SK-N-SH (cell line): Measurements from ENCODE around the gene DMBT1. TPM values are rescaled to one million over a fixed set of nuclear protein-coding genes. Genes with fewer than 3 reads are reported as not detected.

ENCODE experiments used
- CTCF ChIA-PET: fragments of 300-600, 350-600 bp; formaldehyde crosslinking; extraction: SDS; loops from one replicate; lab custom pipeline; 2021; lab: Yijun Ruan, JAX
- POLR2A ChIA-PET: fragments of 350-600 bp; sonication (Branson Sonifier 250); formaldehyde crosslinking; extraction: SDS; loops from one replicate; lab custom pipeline; 2020; ENCODE audit warnings: antibody characterized with exemption, inconsistent platforms; lab: Yijun Ruan, JAX
- DNase-seq: peaks from one replicate; pipeline ENCODE4 v3.0.0; 2012
- H2AFZ ChIP-seq: fragments of 200-600 bp; sonication (generic); 2 replicates; pipeline ENCODE4 v1.8.1; 2016; ENCODE audit warnings: antibody characterized with exemption, mild to moderate bottlenecking, low read depth
- H3F3A ChIP-seq: fragments of 200-600 bp; sonication (generic); replicated peaks from 2 replicates; pipeline ENCODE3; 2016; ENCODE audit warnings: antibody characterized with exemption, mild to moderate bottlenecking; ENCODE audit not compliant: insufficient read depth
- H3K27ac ChIP-seq, 2 experiments: fragments of 200-500 bp in 1 of 2; fragments of 200-600 bp in 1 of 2; sonication (Bioruptor generic) in 1 of 2; sonication (generic), shearing (Covaris generic) in 1 of 2; 2 replicates each; pipeline versions ENCODE4 v1.5.1 to v1.6.1; 2014 to 2016; ENCODE audit warnings: low read depth in 2 of 2, inconsistent platforms in 1 of 2, low read length in 1 of 2, mild to moderate bottlenecking in 1 of 2, mixed read lengths in 1 of 2
- H3K27me3 ChIP-seq: fragments of 200-600 bp; sonication (generic), shearing (Covaris generic); 2 replicates; pipeline ENCODE4 v1.6.1; 2016; ENCODE audit warnings: mixed run types; ENCODE audit not compliant: insufficient read depth
- H3K36me3 ChIP-seq, 2 experiments: fragments of 200-500 bp in 1 of 2; fragments of 200-600 bp in 1 of 2; sonication (Bioruptor generic) in 1 of 2; sonication (generic) in 1 of 2; replicated peaks in 1 of 2; 2 replicates each; pipeline versions ENCODE3 to v1.5.1; 2014 to 2016; ENCODE audit warnings: low read length in 1 of 2, mild to moderate bottlenecking in 1 of 2; ENCODE audit not compliant: insufficient read depth in 2 of 2, control insufficient read depth in 1 of 2
- H3K4me1 ChIP-seq, 2 experiments: fragments of 200-500 bp in 1 of 2; fragments of 200-600 bp in 1 of 2; sonication (Bioruptor generic) in 1 of 2; sonication (generic), shearing (Covaris generic) in 1 of 2; 2 replicates each; pipeline versions ENCODE4 v1.5.1 to v1.6.1; 2014 to 2016; ENCODE audit warnings: low read depth in 1 of 2, low read length in 1 of 2, mixed run types in 1 of 2; ENCODE audit not compliant: insufficient read depth in 2 of 2, control insufficient read depth in 1 of 2
- H3K4me2 ChIP-seq: fragments of 200-600 bp; sonication (generic), shearing (Covaris generic); 2 replicates; pipeline ENCODE4 v1.6.1; 2017; ENCODE audit warnings: mixed run types
- H3K4me3 ChIP-seq, 2 experiments: fragments of 200-500 bp in 1 of 2; fragments of 200-600 bp in 1 of 2; sonication (Bioruptor generic) in 1 of 2; sonication (generic), shearing (Covaris generic) in 1 of 2; 2 replicates each; pipeline versions ENCODE4 v1.5.1 to v1.8.1; 2014 to 2016; ENCODE audit warnings: low read depth in 2 of 2, inconsistent platforms in 1 of 2, low read length in 1 of 2, mild to moderate bottlenecking in 1 of 2, mixed read lengths in 1 of 2, moderate library complexity in 1 of 2
- H3K79me2 ChIP-seq: fragments of 200-600 bp; sonication (generic); 2 replicates; pipeline ENCODE4 v1.8.1; 2017; ENCODE audit warnings: mild to moderate bottlenecking; ENCODE audit not compliant: insufficient read depth
- H3K9ac ChIP-seq: fragments of 200-600 bp; sonication (generic); 2 replicates; pipeline ENCODE4 v1.6.1; 2017; ENCODE audit warnings: mixed run types
- H3K9me2 ChIP-seq: fragments of 200-600 bp; sonication (generic); 2 replicates; pipeline ENCODE4 v1.6.1; 2017; ENCODE audit warnings: mixed run types
- H3K9me3 ChIP-seq: fragments of 200-600 bp; sonication (generic); 2 replicates; pipeline ENCODE4 v1.6.1; 2017; ENCODE audit warnings: mixed run types, mild to moderate bottlenecking, moderate library complexity
- H4K20me1 ChIP-seq: fragments of 200-600 bp; sonication (generic); 2 replicates; pipeline ENCODE4 v1.6.1; 2017; ENCODE audit warnings: mild to moderate bottlenecking, mixed run types; ENCODE audit not compliant: insufficient read depth
- CHD2 ChIP-seq: fragments of 150-350 bp; IDR thresholded peaks from 2 replicates; pipeline ENCODE4 v1.6.1; 2018; ENCODE audit warnings: low read length; ENCODE audit not compliant: partially characterized antibody
- ELF1 ChIP-seq: IDR thresholded peaks from 2 replicates; pipeline ENCODE4 v1.4.0; 2012
- FOSL2 ChIP-seq: IDR thresholded peaks from 2 replicates; pipeline ENCODE4 v1.4.0; 2012; ENCODE audit warnings: low read depth, mild to moderate bottlenecking, moderate library complexity, borderline replicate concordance
- FOXM1 ChIP-seq: IDR thresholded peaks from 2 replicates; pipeline ENCODE4 v1.4.0; 2012; ENCODE audit warnings: low read depth, mild to moderate bottlenecking
- GABPA ChIP-seq: IDR thresholded peaks from 2 replicates; pipeline ENCODE4 v1.4.0; 2012; ENCODE audit warnings: low read depth, mild to moderate bottlenecking
- IRF3 ChIP-seq: fragments of 150-350 bp; IDR thresholded peaks from 2 replicates; pipeline ENCODE4 v1.6.1; 2016; ENCODE audit warnings: mild to moderate bottlenecking, low read depth, low read length
- NFIC ChIP-seq: IDR thresholded peaks from 2 replicates; pipeline ENCODE4 v1.4.0; 2012; ENCODE audit warnings: borderline replicate concordance
- POLR2AphosphoS5 ChIP-seq: IDR thresholded peaks from 2 replicates; pipeline ENCODE4 v1.6.1; 2012; ENCODE audit warnings: low read depth, low read length
- RAD21 ChIP-seq: IDR thresholded peaks from 2 replicates; pipeline ENCODE4 v1.6.1; 2012; ENCODE audit warnings: mild to moderate bottlenecking, low read length
- SIN3A ChIP-seq: IDR thresholded peaks from 2 replicates; pipeline ENCODE4 v1.6.1; 2012; ENCODE audit warnings: low read depth, mild to moderate bottlenecking, low read length, moderate library complexity, borderline replicate concordance
- SMC3 ChIP-seq: IDR thresholded peaks from 2 replicates; pipeline ENCODE4 v1.6.1; 2012; ENCODE audit warnings: low read depth, low read length, improper control_type of control experiment
- TEAD4 ChIP-seq: IDR thresholded peaks from 2 replicates; pipeline ENCODE4 v1.4.0; 2012; ENCODE audit warnings: mild to moderate bottlenecking, borderline replicate concordance; ENCODE audit not compliant: insufficient read depth
- YY1 ChIP-seq: IDR thresholded peaks from 2 replicates; pipeline ENCODE4 v1.4.0; 2012; ENCODE audit warnings: low read depth, mild to moderate bottlenecking
- ZBTB33 ChIP-seq: IDR thresholded peaks from 2 replicates; pipeline ENCODE4 v1.4.0; 2012; ENCODE audit warnings: low read depth, borderline replicate concordance
- WGBS: methylation state at CpG from one replicate; pipeline ENCODE4 v1.1.6; 2017; ENCODE audit warnings: low lambda C conversion rate; 5-methylcytosine and 5-hydroxymethylcytosine counted together
- polyA plus RNA-seq, 3 experiments: library from polyadenylated mRNA; depleted of rRNA; stranded (reverse); fragments of >200 nt; gene quantifications; 2 replicates each; pipeline ENCODE4 v1.2.3, GENCODE V29; 2012
- TF ChIP-seq, protein P1 (sequence below): fragments of 200-600 bp; sonication (generic); IDR thresholded peaks from 2 replicates; pipeline ENCODE4 v1.6.1; 2017; ENCODE audit warnings: antibody characterized with exemption, mild to moderate bottlenecking, moderate library complexity

DMBT1 gene
- polyA plus RNA-seq, 1 of the 3 experiments (the other 2 are of a cell fraction) = not detected

DNA sequence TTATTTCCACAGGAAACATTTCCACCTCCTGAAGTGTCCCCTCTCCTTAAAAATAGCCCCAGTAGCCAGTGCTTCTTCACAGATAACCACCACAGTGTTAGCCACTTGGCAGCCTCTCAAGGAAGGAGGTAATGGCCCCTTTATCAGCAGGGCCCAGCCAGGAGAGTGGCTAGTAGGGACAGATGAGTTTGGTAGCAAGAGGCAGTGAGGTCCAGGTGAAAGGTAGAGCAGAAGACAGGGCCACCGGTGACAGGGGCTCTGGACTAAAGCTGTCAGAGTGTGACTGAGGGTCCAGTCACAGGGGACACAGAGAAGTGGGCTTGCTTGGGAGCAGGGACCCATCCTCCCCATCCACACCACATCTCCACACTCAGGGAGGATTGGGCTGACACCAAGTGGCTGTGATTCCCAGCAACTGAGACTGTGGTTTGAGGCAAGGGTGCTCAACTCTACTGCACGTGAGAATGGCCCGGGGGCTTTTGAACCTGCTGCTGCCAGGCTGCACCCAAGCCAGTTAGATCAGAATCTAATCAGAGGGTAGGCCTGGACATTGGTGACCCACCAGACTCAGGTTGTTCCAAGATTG, 86.9 kb downstream of the DMBT1 start:
- CTCF ChIA-PET = interaction anchor here (1.3 to 3.4 kb wide), 7 partner anchors 27 to 349 kb away, joined by 3 to 26 read pairs (median 5); a partner anchor contains a TSS
- no peak for DNase-seq
- TF ChIP-seq, protein P1, sequence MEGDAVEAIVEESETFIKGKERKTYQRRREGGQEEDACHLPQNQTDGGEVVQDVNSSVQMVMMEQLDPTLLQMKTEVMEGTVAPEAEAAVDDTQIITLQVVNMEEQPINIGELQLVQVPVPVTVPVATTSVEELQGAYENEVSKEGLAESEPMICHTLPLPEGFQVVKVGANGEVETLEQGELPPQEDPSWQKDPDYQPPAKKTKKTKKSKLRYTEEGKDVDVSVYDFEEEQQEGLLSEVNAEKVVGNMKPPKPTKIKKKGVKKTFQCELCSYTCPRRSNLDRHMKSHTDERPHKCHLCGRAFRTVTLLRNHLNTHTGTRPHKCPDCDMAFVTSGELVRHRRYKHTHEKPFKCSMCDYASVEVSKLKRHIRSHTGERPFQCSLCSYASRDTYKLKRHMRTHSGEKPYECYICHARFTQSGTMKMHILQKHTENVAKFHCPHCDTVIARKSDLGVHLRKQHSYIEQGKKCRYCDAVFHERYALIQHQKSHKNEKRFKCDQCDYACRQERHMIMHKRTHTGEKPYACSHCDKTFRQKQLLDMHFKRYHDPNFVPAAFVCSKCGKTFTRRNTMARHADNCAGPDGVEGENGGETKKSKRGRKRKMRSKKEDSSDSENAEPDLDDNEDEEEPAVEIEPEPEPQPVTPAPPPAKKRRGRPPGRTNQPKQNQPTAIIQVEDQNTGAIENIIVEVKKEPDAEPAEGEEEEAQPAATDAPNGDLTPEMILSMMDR = no peak
- no peak for TF ChIP-seq FOSL2
- TF ChIP-seq GABPA = no peak
- TF ChIP-seq TEAD4 = no peak
- no peak for TF ChIP-seq NFIC

DNA sequence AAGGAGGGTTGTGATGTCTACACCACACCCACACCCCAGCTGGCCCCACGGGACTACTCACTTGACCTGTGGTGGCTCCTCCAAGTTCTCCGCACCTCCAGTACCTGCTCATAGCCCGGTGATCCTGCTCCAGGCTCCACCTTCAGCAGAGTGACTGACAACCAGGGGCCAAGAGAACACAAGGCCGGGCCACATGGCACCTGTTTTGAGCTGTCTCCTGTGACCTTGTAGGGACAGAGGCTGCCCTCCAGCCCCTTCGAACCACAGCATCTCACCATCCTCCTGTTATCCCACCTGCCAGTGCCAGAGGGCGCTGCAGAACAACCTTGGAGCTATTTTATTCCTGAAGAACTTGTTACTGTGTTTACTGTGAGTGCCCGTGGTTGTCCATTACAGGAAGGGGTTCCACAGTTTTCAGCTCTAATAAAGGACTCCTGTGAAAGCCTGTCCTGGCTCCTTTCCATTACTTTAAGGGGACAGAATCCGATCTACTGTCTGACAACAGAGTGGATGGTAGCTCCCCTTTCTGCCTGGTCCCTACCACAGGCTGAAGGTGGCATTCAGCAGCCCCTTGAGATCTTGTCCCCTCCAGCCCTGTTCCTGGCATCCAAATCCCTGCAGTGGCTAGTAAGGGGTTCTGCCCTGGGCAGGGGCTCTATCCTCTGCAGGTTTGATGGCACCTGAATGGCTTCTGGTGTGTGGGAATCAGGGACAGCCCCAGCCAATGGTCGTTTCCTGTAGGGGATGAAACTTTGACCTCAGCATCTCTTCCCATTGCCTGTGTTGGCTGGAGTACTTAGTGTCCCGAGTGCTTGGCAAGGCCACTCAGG, 88.3 kb downstream of the DMBT1 start:
- CTCF ChIA-PET = interaction anchor here (0.6 to 4.6 kb wide), 37 partner anchors 8 to 911 kb away, joined by 3 to 42 read pairs (median 4); partner anchors contain the start of genes C10orf120 and PSTK
- 2% methylated on average over 8 of the region's 10 CpGs for WGBS
- TF ChIP-seq FOXM1 (no peak), CHD2 (no peak), IRF3 (no peak), SMC3 (peak; percentile 72), YY1 (no peak), POLR2AphosphoS5 (no peak), RAD21 (peak; percentile 79), GABPA (no peak), ZBTB33 (no peak), ELF1 (no peak), TEAD4 (no peak), SIN3A (no peak)
- TF ChIP-seq, protein P1 = peak; percentile 67
- Histone ChIP-seq H3F3A (no peaks in the 10 kb centered on the region), H3K27ac (no peak overlapping the region), H3K9me3 (no peaks in the 10 kb centered on the region), H3K4me3 (no peak overlapping the region; a peak in 1 of 4 replicates), H3K36me3 (no peaks in the 10 kb centered on the region), H3K79me2 (no peaks in the 10 kb centered on the region), H2AFZ (no peak overlapping the region), H3K9ac (no peak overlapping the region), H3K4me2 (no peak overlapping the region; the same call in 1 of the 2 replicates), H3K9me2 (no peaks in the 10 kb centered on the region), H3K4me1 (no peaks in the 10 kb centered on the region), H3K27me3 (no peaks in the 10 kb centered on the region), H4K20me1 (no peaks in the 10 kb centered on the region)
- DNase-seq = peak; percentile 70
- POLR2A ChIA-PET = no interaction called here

More for the DNA sequence above, 86.9 kb downstream of the DMBT1 start:
- Histone ChIP-seq H3K79me2 (no peaks in the 10 kb centered on the region), H3K4me1 (no peaks in the 10 kb centered on the region), H2AFZ (no peak overlapping the region), H3K9me2 (no peaks in the 10 kb centered on the region), H3K27ac (no peak overlapping the region), H3K9ac (no peak overlapping the region), H3F3A (no peaks in the 10 kb centered on the region), H3K9me3 (no peaks in the 10 kb centered on the region), H3K36me3 (no peaks in the 10 kb centered on the region), H3K27me3 (no peaks in the 10 kb centered on the region), H3K4me3 (no peak overlapping the region), H4K20me1 (no peaks in the 10 kb centered on the region), H3K4me2 (no peak overlapping the region)
- WGBS = 75% methylated on average over 1 of the region's 3 CpGs
- POLR2A ChIA-PET = no interaction called here
